Lower lobe of right lung (tissue), 2 donors: Measurements from ENCODE around the gene LCN2. TPM values are rescaled to one million over a fixed set of nuclear protein-coding genes. Genes with fewer than 3 reads are reported as not detected.

Experiments
- ATAC-seq, 2 donors: fragments of 200-7000 bp; cut with Tn5 transposase; one replicate each; pipeline ENCODE4 v1.9.1; 2020 to 2022; ENCODE audit warnings: mild to moderate bottlenecking in 2 of 2, moderate library complexity in 2 of 2
- DNase-seq: peaks from one replicate; pipeline ENCODE4 v3.0.0-alpha.2; 2020
- H3K27ac ChIP-seq: fragments of 200-600 bp; one replicate; pipeline ENCODE4 v1.8.0; 2022
- H3K27me3 ChIP-seq: fragments of 200-600 bp; one replicate; pipeline ENCODE4 v1.8.0; 2022; ENCODE audit warnings: low read depth
- H3K36me3 ChIP-seq: fragments of 200-600 bp; one replicate; pipeline ENCODE4 v1.8.0; 2022; ENCODE audit warnings: mild to moderate bottlenecking
- H3K4me1 ChIP-seq: fragments of 200-600 bp; one replicate; pipeline ENCODE4 v1.8.0; 2022
- H3K4me3 ChIP-seq: fragments of 200-600 bp; one replicate; pipeline ENCODE4 v1.8.0; 2022; ENCODE audit warnings: mild to moderate bottlenecking
- H3K9me3 ChIP-seq: fragments of 200-600 bp; one replicate; pipeline ENCODE4 v1.8.0; 2022
- CTCF ChIP-seq: fragments of 200-600 bp; IDR thresholded peaks from one replicate; pipeline ENCODE4 v1.8.0; 2022; ENCODE audit warnings: antibody characterized with exemption, mild to moderate bottlenecking
- intact Hi-C: fragments of 100-400 bp; cut with DNase I; formaldehyde crosslinking; loops from one replicate; pipeline ENCODE4 v1.11.0; 2022
- total RNA-seq: library from RNA; stranded (reverse); fragmentation: NEBNext Ultra II Directional; extraction: Animal tissue kit (Norgen Biotek cat#: 25700); gene quantifications from one replicate; pipeline ENCODE4 v1.2.1, GENCODE V29; 2021
- donor health status: DM: no; HTN: yes; CAD: no; lungs with severe emphysema.

The LCN2 gene
- total RNA-seq, 1 donor from 2014 or later, result 83.4 TPM

GRCh38 chr9:128169492-128169891 lies 20.2 kb downstream of the LCN2 start:
- H3K27me3 ChIP-seq, result no peaks in the 10 kb centered on the region
- no peak for TF ChIP-seq CTCF
- H3K4me1 ChIP-seq, result no peaks in the 10 kb centered on the region
- peaks cover 78% of the 10 kb centered on the region for H3K36me3 ChIP-seq
- ATAC-seq, result no peak
- H3K9me3 ChIP-seq, result no peaks in the 10 kb centered on the region
- H3K4me3 ChIP-seq, result no peak overlapping the region
- intact Hi-C loops, result no loop called here
- no peak for DNase-seq
- no peak overlapping the region for H3K27ac ChIP-seq

DNA sequence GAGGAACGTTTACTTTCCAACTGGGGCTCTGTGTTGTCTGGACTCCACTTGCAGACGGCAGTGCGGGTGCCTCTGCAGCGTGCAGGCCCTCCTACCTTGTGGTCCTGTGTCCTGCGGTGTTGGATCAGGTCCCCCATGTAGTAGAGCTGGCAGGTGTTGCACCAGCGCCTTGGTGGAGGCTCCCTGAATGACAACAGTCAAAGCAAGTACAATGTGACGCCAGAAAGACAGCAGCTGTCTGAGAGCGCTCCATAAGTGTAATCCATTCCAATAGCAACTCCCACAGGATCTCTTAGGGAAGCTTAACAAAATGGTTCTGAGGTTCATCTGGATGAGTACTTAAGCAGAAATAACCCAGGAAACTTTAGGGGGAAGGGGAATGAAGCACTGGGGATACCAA lies 20.7 kb downstream of the LCN2 start:
- no peak overlapping the region for H3K4me3 ChIP-seq
- no peaks in the 10 kb centered on the region for H3K27me3 ChIP-seq
- no peak overlapping the region for H3K27ac ChIP-seq
- peaks cover 78% of the 10 kb centered on the region for H3K36me3 ChIP-seq
- DNase-seq (no peak), ATAC-seq (peak in 1 of 2 donors; percentile 12)
- no peaks in the 10 kb centered on the region for H3K4me1 ChIP-seq
- intact Hi-C loops, result no loop called here
- H3K9me3 ChIP-seq, result no peaks in the 10 kb centered on the region
- no peak for TF ChIP-seq CTCF

DNA sequence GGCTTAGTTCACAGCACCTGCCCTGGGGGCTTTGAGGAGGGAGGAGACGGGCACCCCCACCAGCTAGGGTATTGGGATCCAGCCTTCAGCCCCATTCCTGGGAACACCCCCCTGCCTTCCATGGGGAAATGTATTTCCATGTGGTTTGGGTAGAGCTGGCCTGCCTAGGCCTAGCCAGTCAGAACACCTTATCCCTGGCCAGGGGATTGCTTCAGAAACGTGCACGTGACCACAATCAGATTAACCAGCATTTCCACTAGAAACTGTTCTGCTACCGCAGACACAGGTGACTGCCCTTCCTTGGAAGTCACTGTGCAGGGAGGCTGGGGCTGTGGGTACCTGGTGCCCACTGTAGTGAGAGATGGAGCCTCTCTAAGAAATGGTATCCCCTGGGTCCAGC lies 24.8 kb downstream of the LCN2 start:
- ATAC-seq (no peak), DNase-seq (no peak)
- Histone ChIP-seq H3K27me3 (no peaks in the 10 kb centered on the region), H3K9me3 (no peaks in the 10 kb centered on the region), H3K27ac (no peak overlapping the region), H3K4me1 (no peaks in the 10 kb centered on the region), H3K4me3 (no peak overlapping the region), H3K36me3 (peaks cover 79% of the 10 kb centered on the region)
- no peak for TF ChIP-seq CTCF
- intact Hi-C loops, result no loop called here

DNA sequence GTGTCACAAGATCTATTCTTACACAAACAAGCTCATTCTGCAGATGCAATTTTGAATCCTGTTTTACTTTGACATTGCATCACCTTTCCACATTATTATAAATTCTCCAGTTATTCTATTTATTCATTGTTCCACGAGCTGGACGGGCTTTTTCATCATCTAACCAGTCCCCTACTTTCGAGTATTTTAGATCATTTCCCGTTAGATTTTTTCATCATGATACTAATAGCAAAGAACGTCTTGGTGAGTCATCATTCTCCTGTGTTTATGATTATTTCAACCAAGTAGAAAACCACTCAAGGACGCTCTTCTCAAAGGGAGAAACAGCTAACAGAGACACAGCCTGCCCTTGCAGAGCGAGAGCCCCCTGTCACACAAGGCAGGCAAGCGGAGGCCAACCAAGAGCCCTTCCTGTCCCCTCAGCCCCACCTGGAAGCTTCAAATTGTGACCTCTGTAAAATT lies 25.9 kb downstream of the LCN2 start:
- intact Hi-C loops, result no loop called here
- Histone ChIP-seq H3K9me3 (no peaks in the 10 kb centered on the region), H3K27ac (no peak overlapping the region), H3K4me3 (no peak overlapping the region), H3K4me1 (no peaks in the 10 kb centered on the region), H3K27me3 (no peaks in the 10 kb centered on the region), H3K36me3 (peaks cover 79% of the 10 kb centered on the region)
- DNase-seq (no peak), ATAC-seq (no peak)
- TF ChIP-seq CTCF, result no peak

GRCh38 chr9:128175726-128176125 lies 26.5 kb downstream of the LCN2 start:
- no peaks in the 10 kb centered on the region for H3K4me1 ChIP-seq
- H3K27me3 ChIP-seq, result no peaks in the 10 kb centered on the region
- no peak overlapping the region for H3K4me3 ChIP-seq
- no peak overlapping the region for H3K27ac ChIP-seq
- H3K9me3 ChIP-seq, result no peaks in the 10 kb centered on the region
- H3K36me3 ChIP-seq, result peaks cover 79% of the 10 kb centered on the region
- no peak for DNase-seq
- no peak for ATAC-seq
- intact Hi-C loops, result no loop called here
- TF ChIP-seq CTCF, result no peak
